ENCODE data around the gene RARB.

The RARB gene

DNA sequence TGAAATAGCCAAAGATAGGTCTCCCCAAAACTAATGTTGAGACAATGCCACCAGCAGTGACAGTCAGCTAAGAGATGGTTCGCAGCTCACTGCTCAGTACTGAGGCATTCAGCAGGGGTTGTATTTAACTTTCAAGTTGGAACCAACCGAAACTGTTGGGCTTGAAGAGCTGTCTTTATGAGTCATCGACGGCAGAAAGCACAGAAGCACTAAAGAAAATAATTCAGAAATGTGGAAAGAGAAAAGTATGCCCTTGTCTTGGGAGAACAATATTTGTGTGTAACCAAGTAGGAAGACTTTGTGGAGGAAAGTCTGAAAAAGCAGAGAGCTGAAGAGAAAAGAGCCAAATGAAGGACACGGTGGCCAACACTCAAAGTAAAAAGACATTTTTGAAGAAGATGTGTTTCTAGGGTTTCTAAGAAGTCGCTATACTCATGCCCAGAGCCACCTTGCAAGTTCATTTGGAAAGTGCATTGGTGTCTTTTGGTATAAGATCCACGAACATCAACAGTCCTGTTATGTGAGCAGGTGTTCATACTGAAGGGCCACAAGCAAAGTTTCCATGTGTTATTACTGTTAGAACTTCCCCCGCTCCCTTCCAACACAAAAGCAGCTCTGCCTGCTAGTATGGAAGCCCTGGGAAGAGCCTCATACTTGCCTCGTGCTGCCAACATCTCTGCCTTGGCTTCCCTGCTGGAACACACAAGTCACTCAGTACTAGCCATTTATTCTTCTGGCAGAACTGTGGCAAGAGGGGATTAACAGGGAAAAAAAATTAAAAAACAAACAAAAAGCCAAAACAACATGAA, 4.1 kb upstream of the RARB start:
- no peak for DNase-seq (ENCODE audit: low read depth in 2 of 2)

DNA sequence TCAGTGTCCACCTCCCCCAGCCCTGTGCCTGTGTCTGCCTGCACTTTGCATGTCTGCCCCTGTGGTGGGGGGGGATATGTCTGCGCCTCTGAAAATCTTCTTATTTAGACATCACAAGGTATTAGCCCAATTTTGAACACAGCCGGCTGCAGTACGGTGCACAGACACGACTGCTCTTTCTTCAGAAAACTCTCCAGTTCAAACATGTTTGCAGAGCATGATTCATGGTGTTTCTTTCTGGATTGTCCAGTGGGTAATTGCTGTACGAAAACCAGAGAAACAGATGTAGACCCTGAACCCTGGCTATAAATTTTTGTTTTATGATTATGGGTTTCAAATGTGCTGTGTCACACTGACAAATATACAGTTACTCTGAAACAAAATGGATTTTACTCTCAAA, 3.4 kb upstream of the RARB start:
- no peak for DNase-seq (ENCODE audit: low read depth in 2 of 2)

- DNase-seq (ENCODE audit: low read depth in 2 of 2): no peak
Measured at GRCh38 chr3:25426408-25426807, 1.7 kb upstream of the RARB start.

DNA sequence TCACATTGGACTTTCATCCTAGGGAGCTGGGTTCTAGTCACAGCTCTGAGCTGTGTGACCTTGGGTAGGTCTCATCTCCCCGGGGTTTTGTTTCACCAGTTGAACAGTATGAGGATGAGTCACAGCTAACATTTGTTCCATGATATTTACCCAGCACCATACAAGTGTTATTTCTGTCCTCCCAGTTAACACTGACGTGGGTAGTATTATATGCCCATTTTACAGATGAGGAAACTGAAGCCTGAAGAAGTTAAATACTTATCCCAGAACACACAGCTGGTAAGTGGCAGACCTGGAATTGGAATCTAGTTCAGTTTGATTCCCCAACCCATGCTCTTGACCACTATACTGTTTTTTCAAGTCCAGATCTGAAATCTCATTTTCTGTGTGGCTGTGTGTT, 908 bp upstream of the RARB start:
- no peak for DNase-seq (ENCODE audit: low read depth in 2 of 2)

DNA sequence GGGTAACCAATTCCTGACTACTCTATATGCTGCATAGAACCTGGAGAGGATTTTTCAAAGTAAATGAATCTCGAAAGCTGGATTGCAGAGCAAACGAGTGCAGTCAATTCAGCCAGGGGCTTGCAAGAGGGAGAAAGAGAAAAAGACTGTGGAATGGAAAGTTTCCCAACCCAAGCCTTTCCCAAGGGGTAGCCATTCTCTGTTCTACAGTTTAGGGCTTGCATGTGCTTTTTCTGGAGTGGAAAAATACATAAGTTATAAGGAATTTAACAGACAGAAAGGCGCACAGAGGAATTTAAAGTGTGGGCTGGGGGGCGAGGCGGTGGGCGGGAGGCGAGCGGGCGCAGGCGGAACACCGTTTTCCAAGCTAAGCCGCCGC, 511 bp upstream of the RARB start:
- no peak for DNase-seq (ENCODE audit: low read depth in 2 of 2)

DNA sequence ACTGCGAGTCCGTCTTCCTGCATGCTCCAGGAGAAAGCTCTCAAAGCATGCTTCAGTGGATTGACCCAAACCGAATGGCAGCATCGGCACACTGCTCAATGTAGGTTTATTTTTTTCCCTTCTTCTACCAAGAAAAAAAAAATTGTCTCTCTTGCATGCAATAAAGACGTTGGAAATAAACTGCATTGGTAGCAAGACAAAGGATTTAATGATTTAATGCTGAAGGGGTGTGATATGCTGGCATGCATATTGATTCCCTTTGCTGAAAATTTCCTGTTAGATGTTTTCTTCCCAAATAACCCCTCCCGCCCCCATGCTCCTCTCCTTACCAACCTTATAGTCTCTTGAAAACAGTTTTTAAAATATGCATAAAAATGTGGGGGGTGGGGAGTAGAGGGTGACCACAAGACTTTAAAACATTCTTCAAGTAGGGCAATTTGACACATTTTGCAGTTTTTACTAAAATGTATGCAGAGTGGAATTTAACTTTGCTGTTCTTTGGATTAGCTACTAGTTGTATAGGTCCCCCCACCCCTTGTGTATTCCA, 799 bp downstream of the RARB start:
- no peak for DNase-seq (ENCODE audit: low read depth in 2 of 2)

DNA sequence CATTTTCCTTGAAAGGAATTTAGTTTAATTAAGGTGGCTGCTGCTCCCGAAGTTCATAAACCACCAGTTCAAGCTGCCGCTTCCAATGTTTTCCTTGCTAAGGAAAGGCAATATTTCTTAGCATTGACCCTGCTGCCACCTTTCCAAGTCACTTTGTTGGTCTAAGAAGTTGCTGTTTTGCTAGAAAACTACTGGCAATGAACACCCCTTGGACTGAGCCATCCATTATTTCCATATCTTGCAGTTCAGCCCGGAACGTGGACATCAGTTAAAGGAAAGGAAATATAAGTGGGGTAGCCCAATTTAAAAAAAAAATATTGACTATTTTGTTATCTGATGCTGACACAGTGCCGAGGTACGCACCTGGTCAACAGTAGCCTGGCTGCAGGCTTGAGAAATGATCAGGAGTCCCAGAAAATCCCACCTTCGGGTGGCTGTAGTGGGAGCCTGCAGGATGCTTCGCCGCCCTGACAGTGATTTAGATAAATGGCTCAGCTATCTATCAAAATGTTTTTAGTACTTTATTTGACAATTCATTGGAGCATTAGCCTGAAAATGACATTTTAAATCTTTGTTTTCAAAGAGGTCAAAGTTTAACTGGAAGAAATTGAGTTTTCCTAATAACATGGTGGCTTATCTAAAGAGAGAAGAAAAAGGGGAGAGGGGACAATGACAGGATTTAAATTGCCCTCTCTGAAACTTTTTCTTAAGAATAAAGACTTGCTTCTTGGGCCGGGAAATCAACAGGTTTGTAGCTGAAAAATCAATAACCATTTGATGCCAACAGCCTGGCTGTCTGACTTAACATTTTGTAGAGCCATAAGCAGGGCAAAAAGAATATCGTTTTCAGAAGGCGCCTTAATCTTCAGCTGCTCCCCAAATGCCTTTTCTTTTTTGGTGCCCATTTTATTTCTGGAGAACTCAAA, 1.6 kb downstream of the RARB start:
- DNase-seq (ENCODE audit: low read depth in 2 of 2): no peak

- DNase-seq (ENCODE audit: low read depth in 2 of 2): no peak
Measured at GRCh38 chr3:25430287-25430934, 2.3 kb downstream of the RARB start.

GRCh38 chr3:25430935-25431770, 3.1 kb downstream of the RARB start:
- no peak for DNase-seq (ENCODE audit: low read depth in 2 of 2)

GRCh38 chr3:25432176-25432720, 4.2 kb downstream of the RARB start:
- no peak for DNase-seq (ENCODE audit: low read depth in 2 of 2)

DNA sequence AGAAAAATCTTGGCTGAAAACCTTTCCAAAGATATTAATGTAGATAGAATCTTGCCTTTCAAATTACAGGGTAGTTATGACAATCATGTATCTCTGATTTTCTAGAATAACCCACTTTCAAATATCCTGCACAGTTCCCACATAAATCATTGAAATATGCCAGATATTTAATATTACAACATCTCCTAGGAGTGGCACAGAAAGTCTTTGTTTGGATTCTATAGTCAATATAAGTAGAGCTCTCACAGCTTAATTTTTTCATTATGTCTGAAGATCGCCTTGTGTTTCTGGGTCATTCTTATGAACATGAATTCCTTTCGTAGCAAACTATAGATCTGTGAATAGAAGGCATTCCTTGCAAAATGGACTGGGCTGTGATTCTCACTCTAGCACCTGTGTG, 5.0 kb downstream of the RARB start:
- DNase-seq (ENCODE audit: low read depth in 2 of 2): no peak

GRCh38 chr3:25433868-25434267, 5.8 kb downstream of the RARB start:
- no peak for DNase-seq (ENCODE audit: low read depth in 2 of 2)

DNA sequence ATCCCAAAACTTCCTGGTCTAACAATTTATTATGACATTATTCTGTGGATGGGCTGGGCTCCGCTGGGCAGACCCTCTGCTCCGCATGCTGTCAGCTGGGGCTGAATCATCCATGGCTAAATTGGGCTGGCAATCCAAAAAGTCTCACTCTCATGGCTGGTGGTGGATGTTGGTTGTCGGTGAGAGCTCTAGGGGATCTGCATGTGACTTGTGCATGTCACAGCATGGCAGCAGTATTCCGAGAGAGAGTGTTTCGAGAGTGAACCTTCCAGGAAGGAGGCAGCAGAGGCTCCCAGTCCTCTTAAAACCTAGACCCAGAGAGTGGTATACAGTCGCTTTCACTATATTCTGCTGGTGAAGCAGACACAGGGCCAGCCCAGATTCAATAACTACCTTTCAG, 9.9 kb downstream of the RARB start:
- DNase-seq (ENCODE audit: low read depth in 2 of 2): no peak

DNA sequence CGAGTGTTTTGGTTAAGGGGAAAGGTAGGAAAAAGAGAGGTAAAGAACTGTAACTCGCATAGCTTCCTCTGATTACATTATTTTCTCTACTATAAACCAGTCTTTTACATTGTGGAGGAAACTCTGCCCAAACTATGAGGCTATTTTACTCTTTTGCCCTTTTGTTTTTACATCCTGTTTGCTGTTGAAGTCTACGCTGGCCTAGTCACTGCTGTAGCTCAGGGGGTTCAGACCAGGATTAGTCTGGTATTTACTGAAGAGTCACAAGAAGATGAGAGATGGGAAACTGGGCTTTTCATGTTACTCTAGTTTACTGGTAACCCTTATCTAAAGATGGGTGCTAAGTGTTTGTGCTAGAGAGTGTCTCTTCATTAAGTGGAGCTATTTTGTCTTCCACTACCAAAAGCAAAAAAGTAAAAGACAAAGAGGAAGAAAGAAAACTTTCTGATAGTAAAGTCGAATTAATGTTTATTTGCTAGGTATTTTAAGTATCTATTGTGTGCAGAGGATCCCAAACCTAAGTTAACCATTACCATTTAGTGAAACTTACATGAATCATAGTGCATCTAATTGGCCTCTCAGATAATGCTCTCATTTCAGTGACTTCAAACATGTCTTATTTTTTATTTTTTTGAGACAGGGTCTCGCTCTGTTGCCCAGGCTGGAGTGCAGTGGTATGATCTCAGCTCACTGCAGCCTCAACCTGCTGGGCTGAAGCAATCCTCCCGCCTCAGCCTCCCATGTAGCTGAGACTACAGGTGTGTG, 10.9 kb downstream of the RARB start:
- no peak for DNase-seq (ENCODE audit: low read depth in 2 of 2)

DNA sequence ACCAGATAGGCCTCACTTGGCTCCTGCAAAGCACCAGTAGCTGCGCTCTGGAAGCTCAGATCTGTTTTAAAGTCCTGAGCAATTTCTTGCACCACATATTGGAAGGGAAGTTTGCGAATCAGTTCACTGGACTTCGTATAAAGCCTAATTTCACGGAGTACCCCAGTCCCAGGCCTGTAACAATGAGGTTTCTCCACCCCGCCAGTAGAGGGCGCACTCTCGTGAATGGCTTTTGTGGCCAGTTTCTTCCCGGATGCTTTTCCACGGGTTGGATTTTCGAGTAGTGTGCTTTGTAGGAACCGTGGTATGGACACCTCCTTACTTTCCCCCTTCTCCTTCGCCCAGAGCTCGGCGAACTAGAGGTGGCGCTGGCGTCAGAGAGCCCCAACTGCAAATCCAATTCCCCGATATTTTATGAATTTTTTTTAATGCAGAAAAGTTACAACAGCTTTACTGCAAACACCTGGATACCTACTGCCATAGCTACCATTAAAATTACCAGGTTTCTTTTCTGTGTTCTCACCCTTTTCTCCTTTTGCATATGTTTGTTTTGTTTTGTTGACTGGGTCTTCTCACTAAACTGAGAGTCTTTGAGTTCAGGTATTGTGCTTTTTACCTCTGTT, 13.3 kb downstream of the RARB start:
- no peak for DNase-seq (ENCODE audit: low read depth in 2 of 2)

DNA sequence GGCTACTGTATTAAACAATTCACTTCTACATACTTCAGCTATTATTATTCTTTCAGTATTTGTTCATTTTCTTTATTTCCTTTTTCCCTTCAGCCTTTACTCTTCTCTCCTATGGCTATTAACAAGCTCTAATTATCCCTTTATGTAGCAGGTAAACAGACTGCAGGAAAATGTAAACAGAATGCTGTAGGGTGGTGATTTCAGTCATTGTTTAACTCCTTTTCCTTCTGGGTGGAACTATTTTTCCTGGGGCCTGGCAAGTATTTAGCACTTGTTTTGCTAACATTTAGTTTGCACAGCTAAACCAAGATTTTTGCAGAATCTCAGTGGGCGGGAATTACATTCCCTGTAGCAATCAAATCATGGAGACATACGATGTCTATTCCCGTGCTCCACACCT, 14.4 kb downstream of the RARB start:
- no peak for DNase-seq (ENCODE audit: low read depth in 2 of 2)

- no peak for DNase-seq (ENCODE audit: low read depth in 2 of 2)
Measured at GRCh38 chr3:25444273-25444672, 16.2 kb downstream of the RARB start.

GRCh38 chr3:25445731-25446130, 17.7 kb downstream of the RARB start:
- no peak for DNase-seq (ENCODE audit: low read depth in 2 of 2)

DNA sequence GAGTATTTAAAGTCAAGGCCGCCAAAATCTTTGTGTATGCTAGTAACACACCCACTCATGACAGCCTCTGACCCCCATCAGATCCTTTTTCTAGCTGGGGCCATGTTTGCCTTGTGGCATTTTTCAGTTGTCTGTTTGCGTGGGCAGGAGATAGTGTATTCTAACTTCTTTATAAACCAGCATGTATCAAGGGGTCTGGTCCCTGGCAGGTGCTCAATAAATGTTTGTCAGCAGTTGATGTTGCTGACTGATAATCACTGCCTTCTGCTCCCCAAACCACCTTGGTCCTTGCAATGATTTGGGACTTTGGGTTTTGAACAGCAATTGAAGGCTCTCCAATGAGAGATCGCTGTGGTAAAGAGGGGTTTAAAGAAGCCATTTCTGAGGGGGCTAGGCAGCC, 19.2 kb downstream of the RARB start:
- no peak for DNase-seq (ENCODE audit: low read depth in 2 of 2)

DNA sequence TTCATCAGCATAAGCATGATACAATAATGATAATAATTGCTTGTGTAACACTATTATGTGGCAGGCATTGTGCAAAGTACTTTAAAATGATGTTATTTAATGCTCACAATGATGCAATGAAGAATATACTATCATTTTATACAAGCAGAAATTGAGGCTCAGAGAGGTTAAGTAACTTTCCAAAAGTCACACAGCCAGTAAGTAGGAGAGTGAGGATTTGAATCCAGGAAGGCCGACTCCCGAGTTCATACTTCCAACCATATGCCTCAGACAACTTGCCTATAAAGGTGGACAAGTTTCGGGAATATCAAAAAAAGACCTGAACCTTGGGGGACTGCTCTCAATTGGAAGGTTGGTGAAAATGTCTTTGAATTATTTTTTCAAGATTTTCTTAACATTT, 19.9 kb downstream of the RARB start:
- no peak for DNase-seq (ENCODE audit: low read depth in 2 of 2)

All from fibroblast of skin of left biceps (primary cell).